SK-N-SH (cell line): ENCODE measurements around the gene CDK5RAP2.

Experiments used
- EP300 ChIP-seq, 2 experiments: IDR thresholded peaks; 2 replicates each; pipeline versions ENCODE4 v1.4.0 to v1.6.1; 2012; ENCODE audit warnings: borderline replicate concordance in 1 of 2, low read depth in 1 of 2, low read length in 1 of 2
- FOXM1 ChIP-seq: IDR thresholded peaks from 2 replicates; pipeline ENCODE4 v1.4.0; 2012; ENCODE audit warnings: low read depth, mild to moderate bottlenecking
- JUND ChIP-seq: IDR thresholded peaks from 2 replicates; pipeline ENCODE4 v1.4.0; 2012
- MAX ChIP-seq: IDR thresholded peaks from 2 replicates; pipeline ENCODE4 v1.4.0; 2012; ENCODE audit warnings: low read depth
- MEF2A ChIP-seq: IDR thresholded peaks from 2 replicates; pipeline ENCODE4 v1.4.0; 2012; ENCODE audit warnings: low read depth, borderline replicate concordance
- NFIC ChIP-seq: IDR thresholded peaks from 2 replicates; pipeline ENCODE4 v1.4.0; 2012; ENCODE audit warnings: borderline replicate concordance
- POLR2AphosphoS5 ChIP-seq: IDR thresholded peaks from 2 replicates; pipeline ENCODE4 v1.6.1; 2012; ENCODE audit warnings: low read depth, low read length
- RAD21 ChIP-seq: IDR thresholded peaks from 2 replicates; pipeline ENCODE4 v1.6.1; 2012; ENCODE audit warnings: mild to moderate bottlenecking, low read length
- SIN3A ChIP-seq: IDR thresholded peaks from 2 replicates; pipeline ENCODE4 v1.6.1; 2012; ENCODE audit warnings: low read depth, mild to moderate bottlenecking, low read length, moderate library complexity, borderline replicate concordance
- SMC3 ChIP-seq: IDR thresholded peaks from 2 replicates; pipeline ENCODE4 v1.6.1; 2012; ENCODE audit warnings: low read depth, low read length, improper control_type of control experiment
- TAF1 ChIP-seq: IDR thresholded peaks from 2 replicates; pipeline ENCODE4 v1.6.1; 2012; ENCODE audit warnings: low read depth, mild to moderate bottlenecking, low read length, moderate library complexity, borderline replicate concordance
- USF1 ChIP-seq: IDR thresholded peaks from 2 replicates; pipeline ENCODE4 v1.4.0; 2012; ENCODE audit warnings: low read depth, borderline replicate concordance
- TF ChIP-seq, protein P1 (sequence below): fragments of 200-600 bp; sonication (generic); IDR thresholded peaks from 2 replicates; pipeline ENCODE4 v1.6.1; 2017; ENCODE audit warnings: antibody characterized with exemption, mild to moderate bottlenecking, moderate library complexity
- TF ChIP-seq, protein P2 (sequence below): IDR thresholded peaks from 2 replicates; pipeline ENCODE4 v1.4.0; 2012; ENCODE audit warnings: low read depth, borderline replicate concordance

- TF ChIP-seq, protein P1, sequence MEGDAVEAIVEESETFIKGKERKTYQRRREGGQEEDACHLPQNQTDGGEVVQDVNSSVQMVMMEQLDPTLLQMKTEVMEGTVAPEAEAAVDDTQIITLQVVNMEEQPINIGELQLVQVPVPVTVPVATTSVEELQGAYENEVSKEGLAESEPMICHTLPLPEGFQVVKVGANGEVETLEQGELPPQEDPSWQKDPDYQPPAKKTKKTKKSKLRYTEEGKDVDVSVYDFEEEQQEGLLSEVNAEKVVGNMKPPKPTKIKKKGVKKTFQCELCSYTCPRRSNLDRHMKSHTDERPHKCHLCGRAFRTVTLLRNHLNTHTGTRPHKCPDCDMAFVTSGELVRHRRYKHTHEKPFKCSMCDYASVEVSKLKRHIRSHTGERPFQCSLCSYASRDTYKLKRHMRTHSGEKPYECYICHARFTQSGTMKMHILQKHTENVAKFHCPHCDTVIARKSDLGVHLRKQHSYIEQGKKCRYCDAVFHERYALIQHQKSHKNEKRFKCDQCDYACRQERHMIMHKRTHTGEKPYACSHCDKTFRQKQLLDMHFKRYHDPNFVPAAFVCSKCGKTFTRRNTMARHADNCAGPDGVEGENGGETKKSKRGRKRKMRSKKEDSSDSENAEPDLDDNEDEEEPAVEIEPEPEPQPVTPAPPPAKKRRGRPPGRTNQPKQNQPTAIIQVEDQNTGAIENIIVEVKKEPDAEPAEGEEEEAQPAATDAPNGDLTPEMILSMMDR: peak; percentile 74
- TF ChIP-seq RAD21 (peak; percentile 89), SMC3 (peak; percentile 80), FOXM1 (no peak), USF1 (no peak), MEF2A (no peak), SIN3A (no peak), MAX (no peak), EP300 (IDR thresholded peaks at IDR 0.05; ENCODE audit: borderline replicate concordance in 1 of 2, low read depth in 1 of 2, low read length in 1 of 2) (no peak), JUND (no peak), POLR2AphosphoS5 (no peak), NFIC (no peak), TAF1 (no peak)
- TF ChIP-seq, protein P2, sequence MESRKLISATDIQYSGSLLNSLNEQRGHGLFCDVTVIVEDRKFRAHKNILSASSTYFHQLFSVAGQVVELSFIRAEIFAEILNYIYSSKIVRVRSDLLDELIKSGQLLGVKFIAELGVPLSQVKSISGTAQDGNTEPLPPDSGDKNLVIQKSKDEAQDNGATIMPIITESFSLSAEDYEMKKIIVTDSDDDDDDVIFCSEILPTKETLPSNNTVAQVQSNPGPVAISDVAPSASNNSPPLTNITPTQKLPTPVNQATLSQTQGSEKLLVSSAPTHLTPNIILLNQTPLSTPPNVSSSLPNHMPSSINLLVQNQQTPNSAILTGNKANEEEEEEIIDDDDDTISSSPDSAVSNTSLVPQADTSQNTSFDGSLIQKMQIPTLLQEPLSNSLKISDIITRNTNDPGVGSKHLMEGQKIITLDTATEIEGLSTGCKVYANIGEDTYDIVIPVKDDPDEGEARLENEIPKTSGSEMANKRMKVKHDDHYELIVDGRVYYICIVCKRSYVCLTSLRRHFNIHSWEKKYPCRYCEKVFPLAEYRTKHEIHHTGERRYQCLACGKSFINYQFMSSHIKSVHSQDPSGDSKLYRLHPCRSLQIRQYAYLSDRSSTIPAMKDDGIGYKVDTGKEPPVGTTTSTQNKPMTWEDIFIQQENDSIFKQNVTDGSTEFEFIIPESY: no peak
Measured at GRCh38 chr9:120348951-120349429, 231.0 kb downstream of the CDK5RAP2 start.
